Activated CD4-positive, alpha-beta T cell treated with anti-CD3 and anti-CD28 coated beads, Interleukin-2, Interleukin-4, amounts not matched to agents 100 ng/mL and 50 ng/mL, durations not matched to agents 16 hours and 8 hours (primary cell): ENCODE results near the gene ZMYND10.

Source experiments
- DNase-seq: peaks from one replicate; pipeline ENCODE4 v3.0.0-alpha.2; 2020; ENCODE audit warnings: low spot score

The ZMYND10 gene

GRCh38 chr3:50345586-50346234, at the start of gene ZMYND10:
Gene ZMYND10, minus strand, starts transcription at chr3:50345732. Its CDS starts 153 bp downstream, at chr3:50345579.
- peak; percentile 83 for DNase-seq

- DNase-seq = no peak
These were observed 47.5 kb upstream of the ZMYND10 start for GRCh38 chr3:50393061-50393460.

- no peak for DNase-seq
These were observed 46.7 kb upstream of the ZMYND10 start for GRCh38 chr3:50392101-50392715.

DNA sequence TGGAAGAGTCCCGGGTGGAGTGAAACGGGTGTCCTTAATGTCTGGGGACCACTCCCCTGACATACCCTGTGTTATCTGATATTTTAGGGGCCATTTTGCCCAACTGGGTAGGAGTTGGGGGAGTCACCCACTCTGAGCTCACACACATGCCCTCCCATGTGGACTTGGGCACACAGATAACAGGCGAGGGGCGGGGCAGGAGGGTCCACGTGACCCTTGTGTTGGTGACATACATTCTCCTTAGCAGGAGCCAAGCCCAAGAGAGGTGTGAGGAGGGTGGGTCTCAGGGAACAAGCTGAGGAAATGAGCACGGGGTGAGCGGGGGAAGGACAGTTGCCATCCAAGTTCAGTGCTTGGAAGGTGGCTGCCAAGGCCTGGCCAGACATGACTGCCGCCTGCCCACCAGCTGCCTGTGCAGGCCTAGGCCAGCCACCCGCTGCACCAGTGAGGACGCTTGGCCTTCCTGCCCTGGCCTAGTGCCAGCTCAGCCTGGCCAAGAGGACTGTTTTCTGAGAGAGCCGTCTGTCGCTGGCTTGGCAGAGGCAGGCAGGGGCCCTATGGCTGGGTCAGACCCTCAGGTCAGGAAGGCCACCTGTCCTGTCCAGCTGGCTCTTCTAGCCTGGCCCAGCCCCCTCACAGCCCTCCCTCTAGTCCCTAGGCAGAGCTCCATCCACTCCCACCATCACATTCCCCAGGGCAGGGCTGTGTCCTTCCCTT, 45.1 kb upstream of the ZMYND10 start:
- DNase-seq = no peak

DNA sequence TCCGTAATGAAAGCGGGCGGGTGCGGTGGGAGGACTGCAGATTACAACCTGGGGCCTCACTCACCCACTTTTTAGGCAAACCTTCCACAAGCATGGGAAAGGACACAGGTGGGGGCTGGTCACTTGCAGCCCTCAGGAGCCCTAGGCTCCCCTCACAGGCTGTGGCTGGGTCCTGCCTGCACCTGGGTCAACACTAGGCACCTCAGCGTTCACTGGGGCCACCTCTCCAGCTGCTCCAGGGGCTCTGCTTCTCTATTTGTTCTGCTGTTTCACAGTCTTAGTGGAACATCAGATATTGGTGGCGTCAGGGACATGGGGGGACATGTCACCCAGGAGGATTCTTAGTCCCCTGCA, 43.9 kb upstream of the ZMYND10 start:
- DNase-seq = no peak

DNA sequence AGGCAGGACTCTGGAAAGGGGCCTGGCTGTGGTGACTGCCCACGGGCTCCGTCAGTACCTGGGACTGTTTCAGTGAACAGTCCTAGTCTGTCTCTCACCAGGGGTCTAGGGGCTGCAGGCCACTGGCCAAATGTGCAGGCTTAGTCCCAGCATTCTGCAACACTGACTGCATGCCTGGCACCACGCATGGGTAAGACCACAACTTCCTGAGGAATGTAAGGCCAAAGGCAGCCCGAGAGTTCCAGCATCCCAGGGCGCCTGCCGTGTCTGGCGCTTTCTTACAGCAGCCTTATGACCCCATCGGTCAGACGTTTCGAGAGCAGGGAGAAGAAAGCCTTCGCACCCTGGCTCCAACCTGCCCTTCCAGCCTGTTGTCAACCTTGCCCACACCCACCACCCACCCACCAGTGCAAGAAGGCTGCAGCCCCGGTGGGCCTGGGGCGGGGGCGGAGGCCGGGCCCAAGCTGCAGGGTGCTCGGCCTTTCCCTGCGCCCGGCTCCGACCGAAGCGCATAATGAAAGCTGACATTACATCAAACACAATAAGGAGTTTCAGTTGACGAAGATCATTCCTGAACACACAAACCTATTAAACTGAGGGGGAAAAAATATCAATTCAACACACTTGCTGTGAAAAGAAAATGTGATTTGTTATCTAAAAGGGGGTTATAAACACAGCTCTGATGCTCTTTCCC, 43.3 kb upstream of the ZMYND10 start:
- DNase-seq = no peak

DNA sequence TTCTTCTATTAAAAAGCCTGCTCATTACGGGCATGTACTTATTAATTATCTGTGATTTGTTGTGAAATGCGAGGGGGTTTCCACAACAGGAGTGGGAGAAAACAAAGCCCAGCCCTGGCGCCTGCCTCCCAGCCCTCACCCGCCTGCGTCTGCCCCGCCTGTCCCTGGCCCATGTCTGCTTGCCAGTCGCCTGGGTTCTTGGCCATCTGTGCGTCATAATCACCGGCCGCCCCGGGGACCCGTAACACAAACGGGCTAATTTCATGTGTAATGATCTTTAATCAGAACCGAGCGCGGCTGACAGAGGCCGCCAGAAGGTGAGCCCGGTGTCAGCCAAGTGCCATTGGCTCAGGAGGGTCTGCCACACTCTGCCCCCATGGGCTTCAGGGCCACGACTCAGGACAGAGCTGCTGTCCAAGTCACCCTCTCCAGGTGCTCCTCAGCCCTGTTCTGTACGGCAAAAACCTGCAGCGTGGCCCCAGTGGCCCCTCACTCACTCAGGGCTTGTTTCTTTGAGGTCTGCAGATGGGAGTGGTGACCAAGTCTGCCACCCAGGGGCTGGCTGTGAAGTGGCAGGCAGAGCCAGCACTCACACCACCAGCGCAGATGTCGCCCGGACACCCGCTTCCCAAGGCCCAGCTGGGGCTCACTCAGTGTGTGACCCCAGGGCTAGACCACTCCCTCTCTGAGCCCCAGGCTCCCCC, 42.6 kb upstream of the ZMYND10 start:
- DNase-seq = no peak

GRCh38 chr3:50385754-50386153, 40.2 kb upstream of the ZMYND10 start:
- DNase-seq = no peak

DNA sequence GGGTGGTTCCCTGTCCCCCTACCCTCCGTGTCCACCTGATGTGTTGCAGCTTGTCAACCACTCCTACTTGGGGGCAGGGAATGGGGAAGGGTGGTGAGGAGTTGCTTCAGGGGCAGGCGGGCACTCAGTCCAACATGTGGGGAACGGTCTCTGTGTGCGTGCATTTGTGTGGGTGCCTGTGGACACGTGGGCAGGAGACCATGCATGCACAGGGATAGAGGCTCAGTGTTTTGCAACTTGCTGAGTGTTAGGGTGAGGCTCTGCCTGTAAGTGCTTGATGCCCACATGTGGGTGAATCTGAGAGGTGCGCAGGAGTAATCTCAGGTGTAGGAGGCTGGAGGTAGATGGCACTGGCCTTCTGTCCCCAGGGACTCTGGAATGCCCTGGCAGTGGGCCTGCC, 38.2 kb upstream of the ZMYND10 start:
- DNase-seq = no peak

GRCh38 chr3:50382722-50383121, 37.2 kb upstream of the ZMYND10 start:
- DNase-seq = no peak

GRCh38 chr3:50381383-50381782, 35.9 kb upstream of the ZMYND10 start:
- DNase-seq = no peak

DNA sequence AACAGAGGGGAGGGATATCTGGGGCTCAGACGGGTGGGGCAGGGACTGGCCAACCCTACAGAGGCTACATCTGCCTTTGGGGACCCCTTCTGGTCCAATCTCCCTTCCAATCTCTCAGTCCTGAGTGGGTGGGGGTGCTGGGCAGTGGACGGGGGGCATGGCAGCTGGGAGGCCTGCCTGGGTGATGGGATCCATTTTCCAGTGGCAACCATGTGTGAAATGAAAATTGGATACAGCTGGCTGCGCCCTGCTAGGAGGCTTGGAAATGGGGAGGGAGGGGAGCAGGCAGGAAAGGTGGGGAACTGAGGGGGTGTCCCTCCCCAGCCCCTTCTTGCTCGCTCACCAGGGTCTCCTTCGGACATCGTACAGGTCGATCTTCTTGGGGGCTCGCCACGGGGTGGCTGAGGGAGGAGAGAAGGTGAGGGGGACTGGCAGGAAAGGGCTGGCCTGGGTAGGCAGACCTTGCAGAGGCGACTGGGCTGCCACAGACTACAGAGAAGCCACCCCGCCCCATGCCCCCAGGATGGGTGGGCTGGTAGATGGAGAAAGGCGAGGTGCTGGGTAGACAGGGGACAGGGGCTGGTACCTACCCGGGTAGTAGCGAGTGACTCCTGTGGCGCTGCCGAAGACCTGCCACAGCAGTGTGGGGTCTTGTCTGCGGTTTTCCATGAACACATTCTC, 35.0 kb upstream of the ZMYND10 start:
- no peak for DNase-seq

DNA sequence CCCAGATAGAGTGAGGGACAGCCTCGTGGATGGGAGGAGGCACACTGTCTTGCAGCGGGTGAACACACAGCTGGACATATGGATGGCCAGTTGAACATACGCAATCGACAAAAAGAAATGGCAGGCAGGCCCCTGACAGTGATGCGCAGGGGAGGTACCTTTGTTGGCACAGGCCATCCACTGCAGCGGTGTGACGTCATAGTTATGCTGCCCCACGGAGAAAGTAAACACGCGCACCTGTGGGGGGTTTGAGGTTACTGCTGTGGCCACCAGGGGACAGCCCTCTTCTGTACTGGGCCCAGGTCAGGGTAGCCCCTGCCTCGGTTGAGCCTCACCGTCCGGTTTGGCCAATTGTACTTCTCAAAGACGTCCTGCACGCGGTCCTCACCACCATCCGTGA, 33.2 kb upstream of the ZMYND10 start:
- DNase-seq = no peak

- DNase-seq = no peak
These were observed 32.5 kb upstream of the ZMYND10 start for GRCh38 chr3:50378024-50378423.

DNA sequence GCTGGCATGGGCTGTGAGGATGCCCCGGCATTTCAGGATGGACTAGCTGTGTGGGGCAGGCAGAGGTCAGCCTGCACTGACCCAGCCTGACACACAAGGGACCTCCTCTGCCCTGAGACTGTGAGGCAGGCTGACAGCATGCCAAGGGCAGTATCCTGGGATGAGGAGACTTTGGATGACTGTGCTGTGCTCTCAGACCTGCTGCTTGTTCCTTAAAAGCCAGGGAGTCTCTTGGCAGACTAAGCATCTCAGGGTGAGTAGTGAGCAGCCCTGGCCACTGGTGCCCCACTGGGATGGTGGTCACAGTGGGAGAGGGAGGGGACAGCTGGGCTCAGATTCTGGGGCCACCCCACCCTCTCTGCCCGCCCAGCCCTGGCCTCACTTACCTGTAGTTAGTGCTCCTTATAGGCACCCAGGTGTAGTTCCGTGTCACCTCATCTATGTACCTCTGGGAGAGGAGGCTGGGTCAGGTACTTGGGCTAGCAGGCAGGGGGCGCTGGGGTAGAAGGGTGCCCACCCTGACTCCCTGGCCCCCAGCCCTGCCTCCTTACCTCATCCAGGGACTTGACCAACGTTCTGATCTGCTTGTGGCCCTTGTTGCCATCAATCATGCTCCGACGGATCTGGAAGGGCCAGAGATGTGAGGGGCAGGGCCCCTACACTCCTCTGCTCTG, 29.9 kb upstream of the ZMYND10 start:
- no peak for DNase-seq

DNA sequence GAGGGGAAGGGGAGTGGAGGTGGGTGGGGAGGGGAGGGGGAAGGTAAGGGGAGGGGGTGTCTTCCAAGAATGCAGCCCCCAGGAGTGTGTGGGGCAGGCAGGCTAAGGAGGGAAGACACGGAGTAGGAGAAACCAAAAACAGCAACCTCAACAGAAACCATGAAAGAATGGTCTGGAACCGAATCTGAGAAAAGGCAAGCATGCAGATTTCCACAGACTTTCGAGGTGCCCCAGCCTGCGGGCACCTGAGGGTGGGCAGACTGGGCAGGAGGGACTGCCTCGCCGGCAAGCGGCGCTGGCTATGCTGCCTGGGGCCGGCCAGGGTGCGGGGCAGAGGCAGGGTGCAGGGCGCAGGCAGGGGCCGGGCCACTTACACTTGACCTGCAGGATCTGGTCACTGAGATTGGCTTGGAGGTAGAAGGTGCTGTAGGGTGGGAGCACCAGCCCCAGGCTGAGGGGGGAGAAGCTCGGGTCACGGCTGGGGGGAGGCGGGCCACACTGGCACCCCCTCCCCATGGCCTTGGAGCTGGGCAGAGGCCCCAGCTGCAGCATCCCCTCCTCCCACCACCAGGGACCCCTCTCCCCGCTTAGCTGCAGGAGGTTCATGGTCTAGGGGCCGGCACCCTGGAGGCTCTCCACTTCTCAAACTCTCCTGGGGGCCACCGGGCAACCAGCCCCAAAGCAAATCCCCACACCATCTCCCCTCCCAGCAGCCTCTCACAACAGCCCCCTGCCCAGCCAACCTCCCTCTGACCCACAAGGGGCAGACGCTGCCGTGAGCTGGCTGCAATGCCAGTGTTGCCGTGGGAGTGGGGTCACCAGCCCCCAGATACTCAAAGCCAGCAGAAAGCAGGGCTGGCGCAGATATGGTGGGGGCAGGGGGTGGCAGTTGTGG, 29.1 kb upstream of the ZMYND10 start:
- DNase-seq = no peak

DNA sequence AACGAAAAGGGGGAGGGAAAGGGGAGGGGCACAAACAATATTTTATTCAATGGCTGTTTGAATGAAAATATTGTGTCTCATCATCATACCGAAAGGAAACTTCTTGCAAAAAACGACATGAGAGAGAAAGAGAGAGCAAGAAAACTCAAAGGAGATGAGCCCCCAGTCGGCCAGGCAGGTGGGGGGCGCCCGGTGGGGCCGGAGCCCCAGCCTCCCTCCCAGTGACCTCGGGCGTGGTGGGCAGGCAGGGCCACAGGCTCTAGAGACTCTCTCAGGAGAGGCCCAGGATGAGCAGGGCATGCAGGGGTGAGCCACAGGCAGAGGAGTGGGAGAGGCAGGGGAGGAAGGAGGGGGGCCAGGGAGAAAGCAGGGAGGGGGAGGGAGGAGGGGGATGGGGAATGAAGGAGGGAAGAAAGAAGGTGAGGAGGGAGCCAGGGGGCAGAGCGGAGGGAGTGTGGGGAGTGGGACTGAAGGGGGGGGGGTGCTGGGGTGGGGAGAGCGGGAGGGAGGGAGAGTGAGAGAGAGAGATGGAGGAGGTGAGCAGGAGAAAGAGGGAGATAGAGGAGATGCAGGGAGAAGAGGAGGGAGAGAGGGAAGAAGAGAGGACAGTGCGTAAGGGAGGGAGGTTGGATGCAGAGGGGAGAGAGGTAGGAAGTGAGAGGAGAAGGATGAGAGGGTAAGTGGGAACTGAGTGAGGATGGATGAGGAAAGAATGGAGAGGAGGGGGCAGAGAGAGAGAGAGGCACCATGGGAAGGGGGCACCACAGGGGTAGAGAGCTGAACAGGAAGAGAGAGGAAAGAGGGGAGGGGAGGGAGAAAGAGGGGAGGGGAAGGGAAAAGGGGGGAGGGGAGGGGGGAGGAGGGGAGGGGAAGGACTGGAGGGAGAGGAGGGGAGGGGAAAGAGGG, 27.9 kb upstream of the ZMYND10 start:
- DNase-seq = no peak

GRCh38 chr3:50372349-50372748, 26.8 kb upstream of the ZMYND10 start:
- no peak for DNase-seq

GRCh38 chr3:50371133-50371685, 25.7 kb upstream of the ZMYND10 start:
- no peak for DNase-seq
